HPDE6-E6E7 (cell line): ENCODE data around the gene MSS51.

ENCODE experiments used
- DNase-seq: peaks from one replicate; pipeline ENCODE4 v3.0.0; 2011; ENCODE audit warnings: missing footprints; ENCODE audit errors: extremely low spot score

The MSS51 gene

DNA sequence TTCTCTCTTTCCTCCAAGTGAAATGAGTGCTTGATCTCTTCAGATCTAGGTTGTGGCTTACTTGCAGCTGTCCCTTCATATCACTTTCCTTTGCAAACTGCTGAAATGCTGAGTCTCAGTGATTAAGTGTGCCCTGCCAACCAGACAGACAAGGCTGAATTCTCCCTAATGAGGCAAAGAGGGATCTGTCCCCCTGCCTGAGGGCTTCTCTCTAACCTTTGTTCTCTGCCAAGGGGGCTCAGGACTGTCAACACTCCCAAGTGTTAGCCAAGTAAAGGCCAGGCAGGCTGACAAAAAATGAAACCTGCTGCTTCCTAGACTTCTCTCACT lies at the start of gene MSS51:
Gene MSS51, minus strand, starts transcription at position 24 of the 330 bp plus-strand sequence. CDS start 5,277 bp downstream, outside the sequence.
- DNase-seq, result no peak

DNA sequence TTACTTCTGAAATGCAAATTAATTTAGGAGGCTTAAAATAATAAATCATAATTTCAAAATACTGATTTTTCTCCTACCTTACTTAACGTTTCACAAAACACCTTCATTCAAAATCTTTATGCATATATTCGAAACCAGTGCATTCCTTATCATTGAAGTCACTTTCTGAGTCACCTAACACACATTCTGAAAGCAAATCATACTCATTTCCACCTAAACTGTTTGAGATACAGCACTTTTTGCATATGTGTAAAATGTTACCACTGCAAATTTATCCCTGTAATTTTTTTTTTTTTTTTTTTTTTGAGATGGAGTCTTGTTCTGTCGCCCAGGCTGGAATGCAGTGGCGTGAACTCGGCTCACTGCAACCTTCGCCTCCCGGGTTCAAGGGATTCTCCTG lies 46.8 kb upstream of the MSS51 start:
- DNase-seq, result peak; percentile 37

DNA sequence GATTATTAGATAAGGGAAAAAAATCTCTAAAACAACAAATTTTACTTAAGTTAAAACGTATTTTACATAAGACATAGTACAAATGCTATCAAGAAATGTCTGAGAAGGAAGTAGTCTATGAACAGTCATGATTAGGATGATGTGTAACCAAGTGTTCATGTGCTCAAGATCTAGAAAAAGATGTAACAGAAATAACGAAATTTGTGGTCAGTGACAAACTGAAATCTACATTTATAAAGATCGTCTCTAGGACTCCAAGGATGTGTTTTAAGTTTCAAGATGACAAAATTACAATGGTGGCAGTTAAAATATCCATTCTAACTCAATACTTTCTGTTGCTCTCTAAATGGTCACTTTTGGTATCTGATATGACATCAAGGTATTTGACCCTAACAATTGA lies 45.3 kb upstream of the MSS51 start:
- DNase-seq, result no peak

DNA sequence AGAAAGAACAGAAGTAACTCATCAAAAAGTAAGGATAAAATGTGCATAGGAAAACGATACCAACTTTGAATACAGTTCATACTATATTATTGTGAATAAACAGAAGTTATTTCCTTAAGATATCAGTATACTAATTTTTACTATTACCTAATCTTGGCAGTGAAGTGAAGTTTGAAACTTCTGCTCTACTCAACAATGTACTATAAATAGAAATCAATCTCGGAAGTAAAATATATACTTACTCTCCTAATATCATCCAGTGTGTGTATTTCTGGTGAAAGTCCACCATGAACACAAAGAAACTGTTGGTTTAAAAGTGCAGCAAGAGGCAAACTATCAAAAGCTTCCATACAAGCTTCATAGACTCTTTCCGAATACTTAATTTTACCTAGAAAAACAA lies 37.9 kb upstream of the MSS51 start:
- DNase-seq, result no peak

DNA sequence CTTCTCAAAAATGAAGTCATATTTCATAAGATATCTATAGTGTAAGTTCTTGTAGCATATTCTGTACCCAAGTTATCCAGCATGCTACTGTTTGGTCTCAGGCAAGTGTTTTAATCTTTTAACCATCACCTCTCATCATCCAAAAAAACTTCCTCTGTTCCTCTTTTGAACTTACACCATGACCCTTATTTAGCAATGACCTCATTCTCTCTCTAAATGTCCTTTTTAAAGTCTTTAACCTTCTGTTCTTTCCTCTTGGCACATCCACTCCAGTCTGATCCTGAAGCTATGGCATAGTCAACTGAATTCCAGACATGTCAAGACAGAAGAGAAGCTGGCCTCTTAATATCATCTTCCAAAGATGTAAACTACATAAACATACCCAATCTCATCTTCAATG lies 36.2 kb upstream of the MSS51 start:
- no peak for DNase-seq

DNA sequence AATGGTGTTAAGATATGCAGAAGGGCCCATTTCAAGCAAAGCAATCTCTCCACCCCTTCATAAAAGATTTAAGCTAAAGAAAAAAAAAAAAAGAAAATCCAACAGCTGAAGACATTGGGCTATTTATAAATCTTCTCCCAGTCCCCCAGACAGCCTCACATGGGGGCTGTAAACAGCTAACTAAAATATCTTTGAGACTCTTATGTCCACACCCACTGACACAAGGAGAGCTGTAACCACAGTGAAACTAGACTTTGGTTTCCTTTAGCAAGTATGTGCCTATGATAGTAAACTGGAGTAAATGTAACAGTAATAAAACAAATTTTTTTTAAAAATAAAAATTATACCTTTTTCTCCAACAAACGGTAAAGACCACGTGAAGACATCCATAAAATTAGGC lies 33.8 kb upstream of the MSS51 start:
- DNase-seq, result no peak

DNA sequence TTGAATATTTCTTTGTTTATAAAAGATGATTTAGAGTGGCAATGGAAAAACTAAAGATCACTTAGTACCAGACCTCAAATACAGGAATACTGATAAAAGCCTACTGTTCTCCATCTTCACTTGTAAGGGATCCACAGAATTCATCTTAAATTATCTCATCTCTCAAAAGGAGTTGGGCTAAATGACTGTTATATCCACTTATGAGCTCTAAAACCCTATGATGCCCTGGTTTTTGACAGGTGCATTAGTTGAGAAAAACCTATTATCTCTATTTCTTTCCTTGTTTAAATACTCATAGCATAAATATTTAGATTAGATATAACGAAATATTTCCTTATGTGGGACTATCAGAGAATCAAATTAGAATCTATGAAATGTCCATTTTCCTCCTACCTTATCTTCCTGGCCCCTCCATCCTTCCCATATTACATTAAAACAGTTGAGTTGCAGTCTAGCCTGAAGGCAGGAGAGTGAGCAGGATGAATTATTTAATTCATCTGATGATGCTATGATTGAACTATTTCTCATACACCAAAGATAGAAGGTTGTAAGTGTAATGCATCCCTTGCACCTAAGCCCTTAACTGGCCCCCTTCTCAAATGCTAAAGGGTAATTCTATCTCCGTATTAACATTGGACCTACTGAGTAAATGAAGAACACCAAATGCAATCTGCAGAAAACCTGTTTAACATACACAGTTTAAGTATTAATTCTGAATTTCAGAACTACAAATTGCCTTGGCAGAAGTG lies 32.8 kb upstream of the MSS51 start:
- no peak for DNase-seq

DNA sequence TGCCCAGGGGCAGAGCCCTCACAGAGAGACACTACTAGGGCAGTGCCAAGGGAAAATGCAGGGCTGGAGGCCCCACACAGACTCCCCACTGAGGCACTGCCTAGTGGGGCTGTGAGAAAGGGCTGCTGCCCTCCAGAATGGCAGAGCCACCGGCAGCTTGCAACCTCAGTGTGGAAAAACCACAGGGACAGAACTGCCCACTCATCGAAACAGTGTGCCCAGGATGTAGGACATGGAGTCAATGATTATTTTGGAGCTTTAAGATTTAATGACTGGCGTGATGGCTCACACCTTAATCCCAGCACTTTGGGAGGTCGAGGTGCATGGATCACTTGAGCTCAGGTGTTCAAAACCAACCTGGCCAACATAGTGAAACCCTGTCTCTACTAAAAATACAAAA lies 27.5 kb upstream of the MSS51 start:
- no peak for DNase-seq

DNA sequence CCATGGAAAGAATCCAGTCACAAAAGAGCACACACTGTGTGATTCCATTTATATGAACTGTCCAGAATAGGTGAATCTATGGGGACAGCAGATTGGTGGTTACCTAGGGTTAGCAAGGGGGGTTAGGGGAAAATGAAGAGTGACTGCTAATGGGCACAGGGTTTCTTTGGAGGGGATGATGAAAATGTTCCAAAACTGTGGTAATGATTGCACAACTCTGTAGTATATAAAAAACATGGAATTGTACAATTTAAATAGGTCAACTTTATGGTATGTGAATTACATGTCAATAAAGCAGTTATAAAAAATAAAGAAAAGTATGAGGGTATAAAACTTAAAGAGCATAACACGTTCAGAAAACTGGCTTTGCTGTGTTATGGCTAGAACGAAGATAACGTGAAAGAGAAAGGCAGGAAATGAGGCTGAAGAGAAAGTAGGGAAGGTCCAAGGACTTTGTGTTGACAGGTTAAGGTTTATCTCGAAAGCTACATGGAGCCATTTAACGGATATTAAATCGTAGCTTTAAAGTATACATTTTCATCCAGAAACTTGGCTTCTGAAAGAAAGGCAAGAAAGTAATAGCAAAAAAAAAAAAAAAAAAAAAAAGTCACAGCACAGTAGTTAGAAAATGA lies 26.4 kb upstream of the MSS51 start:
- no peak for DNase-seq

DNA sequence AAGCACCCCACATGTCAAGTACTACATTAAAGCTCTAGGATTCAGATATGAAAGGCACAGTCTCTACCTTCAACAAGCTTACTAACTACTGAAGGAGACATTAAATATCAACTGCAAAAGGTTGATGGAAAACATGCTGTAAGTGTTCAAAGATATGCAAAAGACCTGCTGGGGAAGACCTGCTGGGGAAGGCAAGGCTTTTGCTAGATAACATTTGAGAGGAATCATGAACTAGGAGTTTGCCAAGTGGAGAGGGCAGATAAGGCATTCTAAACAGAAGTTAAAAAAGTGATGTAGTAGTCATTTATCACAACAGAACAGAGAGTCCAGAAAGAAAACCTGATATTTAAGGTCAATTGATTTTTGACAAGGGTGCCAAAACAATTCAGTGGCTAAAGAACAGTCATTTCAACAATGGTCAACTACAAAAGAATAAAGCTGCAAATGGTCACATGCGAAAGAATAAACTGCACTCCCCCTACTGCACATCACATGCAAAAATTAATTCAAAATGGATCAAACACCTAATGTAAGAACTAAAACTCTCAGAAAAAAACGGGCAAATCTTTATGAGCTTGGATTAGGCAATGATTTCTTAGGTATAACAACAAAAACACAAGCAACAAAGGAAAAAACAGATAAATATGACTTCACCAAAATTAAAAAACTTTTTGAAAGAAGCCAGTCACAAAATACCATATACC lies 23.0 kb upstream of the MSS51 start:
- no peak for DNase-seq

DNA sequence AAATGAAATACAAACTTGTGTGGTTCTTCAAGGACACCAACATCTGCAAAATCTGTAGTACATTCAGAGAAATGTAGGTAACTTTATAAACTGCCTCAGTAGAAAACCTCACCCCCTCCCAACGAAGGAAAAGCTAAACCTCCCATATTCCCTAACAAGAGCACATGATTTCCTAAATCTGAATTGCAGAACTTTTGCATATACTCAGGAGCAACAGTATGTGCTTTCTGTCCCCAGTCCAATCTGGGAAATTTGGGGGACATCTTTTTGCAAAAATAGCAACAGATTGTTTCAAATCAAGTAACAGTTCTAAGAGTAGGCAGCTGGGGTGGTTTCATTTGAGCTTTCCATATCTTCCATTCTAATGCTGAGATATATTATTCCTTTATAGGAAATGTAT lies 15.8 kb upstream of the MSS51 start:
- no peak for DNase-seq

DNA sequence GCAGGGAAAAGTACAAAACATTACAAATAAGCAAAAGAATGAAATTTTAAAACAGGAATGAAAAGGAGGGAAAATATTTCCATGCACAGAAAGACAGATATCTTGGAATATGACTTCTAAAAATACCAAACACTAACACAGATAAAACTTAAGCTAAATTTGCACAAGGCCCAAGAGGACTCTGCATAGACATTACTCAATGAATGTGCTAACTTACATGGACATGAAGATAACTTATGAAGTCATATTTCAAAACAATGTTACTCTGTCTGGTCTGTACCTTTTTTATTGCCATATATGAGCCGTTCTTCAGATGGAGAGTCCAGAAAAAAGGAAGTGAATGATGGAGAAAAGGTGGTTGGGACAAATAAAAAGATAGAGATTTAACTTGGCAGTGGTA lies 15.0 kb upstream of the MSS51 start:
- no peak for DNase-seq

DNA sequence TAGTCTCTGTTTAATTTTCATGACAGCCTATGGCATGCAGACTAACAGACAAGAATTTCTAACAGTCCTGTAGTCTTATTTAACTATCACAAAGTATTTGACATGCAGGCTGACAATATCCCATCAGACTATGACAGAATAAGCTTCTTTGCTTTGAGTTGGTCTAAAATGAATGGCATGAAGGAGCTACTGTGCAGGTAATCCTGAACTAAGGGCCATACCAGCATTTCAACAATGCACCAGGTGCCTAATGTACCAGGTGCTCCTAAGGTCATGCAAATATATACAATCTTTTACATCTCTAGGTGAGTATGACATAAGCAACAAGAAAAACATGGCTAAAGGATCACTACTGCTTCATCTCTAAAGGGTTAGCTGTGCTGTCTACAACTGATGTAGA lies 13.6 kb upstream of the MSS51 start:
- DNase-seq, result no peak

DNA sequence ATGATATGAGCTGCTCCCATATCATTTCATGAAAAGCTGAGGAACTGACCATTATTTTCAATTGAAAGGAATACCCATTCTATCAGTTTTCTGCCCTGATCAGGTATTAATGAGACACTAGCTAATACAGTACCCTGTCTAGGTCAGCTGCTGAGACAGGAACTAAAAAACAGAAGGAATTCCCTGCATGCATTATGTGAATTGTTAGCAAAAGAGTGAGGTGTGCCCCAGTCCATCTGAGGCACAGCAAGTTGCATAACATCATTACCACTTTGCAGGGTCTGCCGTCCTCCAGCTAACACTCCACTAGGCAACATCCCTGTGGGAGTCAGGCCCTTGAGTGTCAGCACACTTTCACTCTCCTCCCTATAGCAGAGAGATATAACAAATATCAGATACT lies 11.1 kb upstream of the MSS51 start:
- no peak for DNase-seq

DNA sequence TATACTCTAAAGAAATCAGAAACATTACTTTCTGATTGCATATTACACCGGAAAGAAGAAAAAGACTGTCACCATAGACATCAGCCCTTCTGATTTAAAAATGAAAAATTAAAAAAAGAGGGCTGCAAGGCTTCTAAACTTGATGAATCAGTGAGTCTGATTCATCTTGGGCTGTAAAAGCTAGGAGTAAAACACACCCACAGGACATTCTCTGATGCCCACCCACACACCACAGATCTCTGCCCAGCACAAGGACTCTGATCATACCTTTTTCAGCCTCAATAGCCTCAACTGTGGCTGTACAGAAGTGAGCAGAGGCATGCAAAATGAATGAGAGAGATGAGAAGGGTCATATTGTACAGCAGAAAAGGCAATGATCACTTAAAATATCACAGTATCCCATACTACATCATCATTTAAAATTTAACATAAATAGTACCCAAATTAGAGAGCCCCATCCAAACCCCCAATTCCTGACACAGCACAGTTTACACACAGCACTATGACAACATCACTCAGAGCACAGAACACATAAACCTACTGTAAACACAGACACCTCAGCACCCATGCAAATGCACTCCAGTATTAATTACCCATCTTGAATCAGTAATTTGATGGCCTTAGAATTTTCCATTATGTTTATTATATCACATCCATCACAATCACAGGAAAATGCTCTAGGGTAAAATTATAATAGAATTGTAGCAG lies 6.4 kb upstream of the MSS51 start:
- no peak for DNase-seq

DNA sequence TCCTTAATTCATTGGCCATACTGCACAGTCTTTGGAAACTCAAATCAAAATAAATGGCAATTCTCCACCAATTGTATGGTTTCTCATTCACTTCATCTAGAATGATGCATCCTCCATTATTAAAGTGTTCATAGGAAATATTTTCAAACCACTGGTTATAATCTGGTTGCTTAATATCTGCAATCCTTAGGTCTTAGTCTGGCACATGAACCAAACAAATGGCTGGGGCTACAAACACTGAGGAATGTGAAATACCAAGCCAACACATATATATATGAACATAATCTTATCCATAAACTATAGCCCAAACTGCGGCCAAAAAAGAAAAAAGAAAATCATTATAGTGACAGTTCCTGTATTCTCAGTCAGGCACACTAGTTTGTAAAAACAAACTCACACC lies 5.7 kb upstream of the MSS51 start:
- no peak for DNase-seq

DNA sequence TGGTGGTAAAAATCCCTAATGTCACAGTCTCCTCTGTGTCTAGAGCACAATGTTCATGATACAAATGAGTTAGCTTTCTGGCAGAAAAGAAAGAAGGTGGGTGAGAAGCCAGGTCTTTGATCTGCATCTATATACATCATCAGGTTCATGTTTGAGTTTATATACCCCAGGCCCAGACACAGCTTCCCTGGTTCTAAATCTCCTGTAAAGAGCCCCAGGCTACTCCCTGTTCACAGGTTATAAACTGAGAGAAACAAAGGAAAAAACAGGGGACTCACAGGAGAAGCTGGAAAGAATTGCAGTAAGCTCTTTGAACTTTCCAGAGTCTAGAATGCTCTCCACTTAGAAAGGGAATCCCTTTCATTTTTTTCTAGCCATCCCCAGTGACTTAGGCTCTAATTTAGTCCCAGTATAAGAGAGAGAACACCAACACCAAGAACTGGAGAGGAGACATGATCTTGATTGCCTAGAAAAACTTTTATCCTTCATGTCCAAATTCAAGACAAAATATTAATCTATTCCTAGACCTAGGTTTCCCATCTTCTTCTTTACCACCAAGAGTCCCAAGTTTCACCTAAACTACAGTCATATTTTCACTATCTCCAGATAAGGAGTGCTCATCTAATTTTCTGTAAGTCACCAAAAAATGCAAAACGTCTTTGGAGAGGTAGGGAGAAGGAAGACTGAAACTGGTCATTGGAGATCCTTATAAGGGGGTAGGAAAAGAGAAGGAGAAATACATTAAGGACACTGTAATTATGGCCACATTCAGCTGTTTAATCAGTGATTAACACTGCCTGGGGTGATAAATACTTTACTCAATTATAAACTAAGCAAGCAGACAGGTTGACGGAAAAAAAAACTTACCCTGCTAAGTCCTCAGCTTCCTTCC lies 469 bp downstream of the MSS51 start:
- DNase-seq, result no peak

DNA sequence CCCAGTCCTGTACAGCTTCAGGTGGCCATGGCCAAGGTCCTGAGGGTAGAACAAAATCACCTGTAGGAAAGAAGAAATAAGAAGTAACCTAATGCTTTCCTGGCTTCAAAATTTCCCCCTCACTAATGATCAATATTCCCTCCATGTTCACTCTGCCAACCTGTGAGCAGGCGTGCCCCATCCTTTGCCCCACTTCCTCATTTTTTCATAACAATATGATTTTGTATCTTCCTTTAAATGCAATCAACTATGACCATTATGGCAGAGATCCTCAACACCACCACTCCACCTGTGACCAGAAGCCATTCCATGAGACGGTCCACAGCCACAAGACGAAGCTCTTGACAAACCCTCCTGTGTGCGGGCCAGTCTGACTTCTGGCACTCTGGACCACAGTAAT lies 7.0 kb downstream of the MSS51 start:
- no peak for DNase-seq

DNA sequence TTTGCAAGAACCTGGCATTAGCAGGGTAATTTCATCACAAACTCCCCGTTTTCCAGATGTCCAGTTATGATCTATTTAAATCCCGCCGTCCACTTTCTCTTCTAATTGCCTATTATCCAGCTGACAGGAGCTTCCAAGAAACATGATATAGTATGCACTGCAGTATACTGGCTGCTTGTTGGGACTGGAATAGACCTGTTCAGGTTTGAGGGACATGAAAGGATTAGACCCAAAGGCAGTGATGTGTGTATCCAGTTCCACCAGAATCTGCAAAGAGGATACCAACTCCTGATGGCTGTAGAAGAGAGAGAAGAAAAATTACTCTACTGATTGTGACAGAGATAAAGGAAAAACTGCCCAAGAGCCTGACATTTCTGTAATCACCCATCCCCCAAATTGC lies 8.9 kb downstream of the MSS51 start:
- DNase-seq, result no peak

DNA sequence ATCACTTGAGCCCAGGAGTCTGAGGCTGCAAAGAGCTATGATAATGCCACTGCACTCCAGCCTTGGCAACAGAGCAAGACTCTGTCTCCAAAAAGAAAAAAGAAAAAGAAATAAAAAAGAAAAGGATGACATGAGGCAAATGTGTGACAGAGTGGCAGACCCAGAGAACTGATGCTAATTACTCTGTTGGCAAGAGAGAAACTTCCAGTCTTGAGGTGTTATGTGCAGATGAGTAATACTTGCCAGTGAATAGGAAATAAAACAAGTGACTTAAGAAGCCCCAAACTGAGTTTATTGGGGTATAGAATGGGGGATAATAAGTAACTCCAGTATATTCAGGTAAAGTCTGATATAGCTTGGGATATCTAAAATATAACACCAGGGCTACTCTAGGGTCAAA lies 10.1 kb downstream of the MSS51 start:
- DNase-seq, result no peak

DNA sequence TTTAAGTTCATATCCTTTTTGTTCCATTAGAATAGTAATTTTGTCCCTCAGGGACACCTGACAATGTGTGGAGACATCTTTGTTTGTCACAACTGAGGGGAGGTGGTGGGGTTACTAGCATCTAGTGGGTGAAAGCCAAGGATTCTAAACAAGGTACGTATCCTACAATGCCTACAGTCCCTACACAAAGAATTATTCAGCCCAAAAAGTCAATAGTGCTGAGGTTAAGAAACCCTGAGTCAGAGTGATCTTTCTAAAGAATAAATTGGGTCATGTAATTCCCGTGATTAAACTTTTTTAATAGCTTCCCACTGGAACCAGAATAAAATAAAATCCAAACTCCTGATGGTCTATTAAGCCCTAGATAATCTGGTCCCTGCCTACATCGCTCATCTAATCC lies 16.8 kb downstream of the MSS51 start:
- DNase-seq, result no peak
